Heart left ventricle (tissue), 16 donors: ENCODE data around the gene PRM2. TPM values are rescaled to one million over a fixed set of nuclear protein-coding genes. Genes with fewer than 3 reads are reported as not detected.

Experiments
- ATAC-seq, 4 donors: fragments of 200-7000 bp; cut with Tn5 transposase; one replicate each; pipeline ENCODE4 v1.9.1; 2020 to 2022; ENCODE audit warnings: moderate library complexity in 4 of 4, mild to moderate bottlenecking in 3 of 4, moderate number of reproducible peaks in 1 of 4
- DNase-seq, 5 donors: peaks; one replicate each; pipeline ENCODE4 v3.0.0-alpha.2; 2020
- H3K27ac ChIP-seq, 12 donors: fragments of 200-600 bp; sonication (generic) in 4 of 12; one replicate each; pipeline versions ENCODE4 v1.5.0 to v1.8.0; 2016 to 2022; ENCODE audit warnings: mild to moderate bottlenecking in 2 of 12
- H3K27me3 ChIP-seq, 9 donors: fragments of 200-600 bp; sonication (generic) in 2 of 9; one replicate each; pipeline versions ENCODE4 v1.5.1 to v1.8.0; 2016 to 2022; ENCODE audit warnings: mild to moderate bottlenecking in 3 of 9
- H3K36me3 ChIP-seq, 9 donors: fragments of 200-600 bp; sonication (generic) in 2 of 9; one replicate each; pipeline versions ENCODE4 v1.5.0 to v1.8.0; 2018 to 2022; ENCODE audit warnings: mild to moderate bottlenecking in 2 of 9
- H3K4me1 ChIP-seq, 12 donors: fragments of 200-600 bp; sonication (generic) in 4 of 12; one replicate each; pipeline versions ENCODE4 v1.5.0 to v1.8.0; 2016 to 2022; ENCODE audit warnings: mild to moderate bottlenecking in 3 of 12
- H3K4me3 ChIP-seq, 12 donors: fragments of 200-600 bp; sonication (generic) in 4 of 12; one replicate each; pipeline versions ENCODE4 v1.5.0 to v1.8.0; 2017 to 2022; ENCODE audit warnings: mild to moderate bottlenecking in 9 of 12, moderate library complexity in 4 of 12
- H3K9me3 ChIP-seq, 12 donors: fragments of 200-600 bp; sonication (generic) in 4 of 12; one replicate each; pipeline versions ENCODE4 v1.5.0 to v1.8.0; 2016 to 2022; ENCODE audit warnings: mild to moderate bottlenecking in 1 of 12
- POLR2A ChIP-seq, 2 donors: fragments of 450-650 bp; IDR thresholded peaks; one replicate each; pipeline ENCODE4 v1.6.1; 2017; ENCODE audit warnings: antibody characterized with exemption in 2 of 2, mild to moderate bottlenecking in 2 of 2, moderate library complexity in 2 of 2
- WGBS, 4 donors: extraction: QIAGEN DNeasy Blood & Tissue Kit in 2 of 4; methylation state at CpG; one replicate each; pipeline versions ENCODE4 v1.1.5 to v1.1.7; 2013 to 2018; 5-methylcytosine and 5-hydroxymethylcytosine counted together
- intact Hi-C, 10 donors: fragments of 100-400 bp; cut with DNase I; formaldehyde crosslinking; loops; one replicate each; pipeline versions ENCODE4 v1.11.1 to v1.14.2; 2022
- polyA plus RNA-seq, 2 donors: library from polyadenylated mRNA; stranded (reverse); fragments of 200-250 nt; gene quantifications; one replicate each; pipeline ENCODE4 v1.2.3, GENCODE V29; 2013
- total RNA-seq, 9 donors: library from RNA; depleted of rRNA in 2 of 9; stranded (reverse); fragments of >200 nt in 2 of 9; fragmentation: NEBNext Ultra II Directional in 3 of 9; extraction: Animal tissue kit (Norgen Biotek cat#: 25700) in 3 of 9; gene quantifications; one replicate each; pipeline versions ENCODE4 v1.1.0 to v1.2.4, GENCODE V29; 2016 to 2023
- TF ChIP-seq, protein P1 (sequence below), 12 donors: fragments of 200-600 bp; sonication (generic) in 4 of 12; IDR thresholded peaks; one replicate each; pipeline versions ENCODE4 v1.5.0 to v1.8.0; 2018 to 2022; ENCODE audit warnings: antibody characterized with exemption in 12 of 12, mild to moderate bottlenecking in 5 of 12
- donor health status: ischemic (EF 13 %, LVEDD 7.1; RV severe dilation, severe dysfunction).
- donor health status: healthy with polysubstance abuse.
- donor health status: DM: no; HTN: yes; CAD: no.
- donor health status: DM: no; HTN: no; CAD: no.
- donor health status: ischemic (EF 25% LVEDD 6.9; RV normal size, moderate dysfunction).
- donor health status: ischemic (EF 25% LVEDD 5.7; RV mildly dilated, moderate dysfunction).
- donor health status: healthy.
- donor health status: DM: yes; HTN: yes; CAD: no.
- donor health status: ischemic (EF 35%, LVEDD 5.7; RV mildly dilated, moderate dysfunction).
- donor health status: nonischemic (EF 11% LVEDD 7.7; RV severe dilation, severe dysfunction).
- donor health status: DM: yes; HTN: yes; CAD: no.
- donor health status: PGD.
- donor health status: ischemic (EF 29% LVEDD 5.4; RV normal size, mild dysfunction).
- donor health status: nonischemic (EF 23%, LVEDD 6.1; RV moderate dilation, normal function).

The PRM2 gene
- total and polyA plus RNA-seq, 11 donors, result not detected

DNA sequence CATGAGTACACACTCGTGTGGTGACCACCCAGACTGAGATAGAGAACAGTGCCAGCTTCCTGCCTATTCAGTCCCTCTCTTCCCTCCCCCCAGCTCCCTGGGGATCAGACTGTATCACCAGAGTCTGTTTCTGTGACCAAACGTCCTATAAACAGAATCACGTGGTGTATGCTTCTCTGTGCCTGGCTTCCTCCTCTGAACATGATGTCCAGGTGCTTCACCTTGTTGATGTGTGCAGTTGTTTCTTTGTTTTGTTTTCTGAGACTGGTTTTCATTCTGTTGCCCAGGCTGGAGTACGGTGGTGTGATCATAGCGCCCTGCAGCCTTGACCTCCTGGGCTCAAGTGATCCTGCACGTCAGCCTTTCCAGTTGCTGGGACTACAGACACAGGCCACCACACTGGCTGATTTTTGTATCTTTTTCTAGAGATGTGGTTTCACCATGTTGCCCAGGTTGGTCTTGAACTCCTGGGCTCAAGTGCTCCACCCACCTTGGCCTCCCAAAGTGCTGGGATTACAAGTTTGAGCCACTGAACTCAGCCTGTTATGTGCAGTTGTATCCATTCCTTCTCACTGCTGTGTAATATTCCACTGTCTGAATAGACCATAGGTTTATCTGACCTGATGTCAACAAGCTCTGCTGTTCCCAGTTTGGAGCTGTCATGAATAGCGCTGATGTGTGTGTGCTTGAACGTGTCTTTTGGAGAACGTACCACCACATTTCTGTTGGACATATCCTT, 33.8 kb upstream of the PRM2 start:
- intact Hi-C loops, result no loop called here
- DNase-seq, result no peak
- H3K4me1 ChIP-seq, result peaks cover 0 to 57% (median 0%) of the 10 kb centered on the region in 12 donors

DNA sequence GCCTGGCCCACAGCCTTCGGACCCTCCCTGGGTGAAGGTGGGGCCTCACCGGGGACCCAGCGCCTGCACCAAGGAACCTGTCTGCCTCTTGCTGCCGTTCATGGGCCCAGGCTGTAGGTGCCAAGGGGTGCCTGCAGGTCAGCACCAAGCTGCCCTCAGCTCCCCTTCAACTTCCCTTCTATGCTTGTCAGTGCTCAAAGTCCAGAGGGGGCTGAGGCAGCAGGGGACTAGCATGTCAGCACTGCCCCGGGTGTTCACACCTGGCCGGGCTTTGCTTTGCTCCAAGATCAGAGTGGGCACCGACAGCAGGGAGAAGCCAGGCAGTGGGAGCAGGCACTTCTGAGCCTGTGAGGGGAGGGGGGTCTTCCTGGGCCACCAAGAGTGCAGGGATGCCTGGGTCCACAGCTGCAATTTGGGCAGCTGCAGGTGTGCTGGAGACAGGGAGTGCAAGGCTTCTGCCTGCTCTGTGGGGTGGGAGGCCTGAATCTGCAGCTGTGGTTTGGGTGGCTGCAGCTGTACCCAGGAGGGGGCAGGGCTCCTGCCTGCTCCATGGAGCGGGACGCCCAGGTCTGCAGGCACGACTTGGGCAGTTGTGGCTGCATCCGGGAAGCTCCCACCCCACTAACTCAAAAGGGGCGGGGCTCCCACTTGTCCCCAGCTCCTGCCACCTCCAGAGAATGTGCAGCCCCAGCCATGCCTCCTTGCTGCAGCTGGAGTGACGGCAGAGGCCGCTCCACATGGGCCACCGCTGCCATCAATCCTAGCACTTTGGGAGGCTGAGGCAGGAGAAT, 32.4 kb upstream of the PRM2 start:
- peak in 1 of 4 donors; percentile 36 for ATAC-seq
- intact Hi-C loops, result no loop called here

More for the DNA sequence above, 33.8 kb upstream of the PRM2 start:
- no peaks in the 10 kb centered on the region for H3K9me3 ChIP-seq
- no peak overlapping the region for H3K4me3 ChIP-seq
- no peaks in the 10 kb centered on the region for H3K27me3 ChIP-seq
- H3K36me3 ChIP-seq, result no peaks in the 10 kb centered on the region
- no peak for TF ChIP-seq POLR2A (IDR thresholded peaks at IDR 0.05)
- TF ChIP-seq, protein P1, sequence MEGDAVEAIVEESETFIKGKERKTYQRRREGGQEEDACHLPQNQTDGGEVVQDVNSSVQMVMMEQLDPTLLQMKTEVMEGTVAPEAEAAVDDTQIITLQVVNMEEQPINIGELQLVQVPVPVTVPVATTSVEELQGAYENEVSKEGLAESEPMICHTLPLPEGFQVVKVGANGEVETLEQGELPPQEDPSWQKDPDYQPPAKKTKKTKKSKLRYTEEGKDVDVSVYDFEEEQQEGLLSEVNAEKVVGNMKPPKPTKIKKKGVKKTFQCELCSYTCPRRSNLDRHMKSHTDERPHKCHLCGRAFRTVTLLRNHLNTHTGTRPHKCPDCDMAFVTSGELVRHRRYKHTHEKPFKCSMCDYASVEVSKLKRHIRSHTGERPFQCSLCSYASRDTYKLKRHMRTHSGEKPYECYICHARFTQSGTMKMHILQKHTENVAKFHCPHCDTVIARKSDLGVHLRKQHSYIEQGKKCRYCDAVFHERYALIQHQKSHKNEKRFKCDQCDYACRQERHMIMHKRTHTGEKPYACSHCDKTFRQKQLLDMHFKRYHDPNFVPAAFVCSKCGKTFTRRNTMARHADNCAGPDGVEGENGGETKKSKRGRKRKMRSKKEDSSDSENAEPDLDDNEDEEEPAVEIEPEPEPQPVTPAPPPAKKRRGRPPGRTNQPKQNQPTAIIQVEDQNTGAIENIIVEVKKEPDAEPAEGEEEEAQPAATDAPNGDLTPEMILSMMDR (IDR thresholded peaks at IDR 0.05), result no peak
- 64 to 71% (median 67%) methylated on average over 9 of the region's 9 CpGs for WGBS, 4 donors
- peak overlapping the region in 1 of 12 donors; percentile 59 for H3K27ac ChIP-seq
- ATAC-seq, result peak in 2 of 4 donors; percentile 37 to 69

DNA sequence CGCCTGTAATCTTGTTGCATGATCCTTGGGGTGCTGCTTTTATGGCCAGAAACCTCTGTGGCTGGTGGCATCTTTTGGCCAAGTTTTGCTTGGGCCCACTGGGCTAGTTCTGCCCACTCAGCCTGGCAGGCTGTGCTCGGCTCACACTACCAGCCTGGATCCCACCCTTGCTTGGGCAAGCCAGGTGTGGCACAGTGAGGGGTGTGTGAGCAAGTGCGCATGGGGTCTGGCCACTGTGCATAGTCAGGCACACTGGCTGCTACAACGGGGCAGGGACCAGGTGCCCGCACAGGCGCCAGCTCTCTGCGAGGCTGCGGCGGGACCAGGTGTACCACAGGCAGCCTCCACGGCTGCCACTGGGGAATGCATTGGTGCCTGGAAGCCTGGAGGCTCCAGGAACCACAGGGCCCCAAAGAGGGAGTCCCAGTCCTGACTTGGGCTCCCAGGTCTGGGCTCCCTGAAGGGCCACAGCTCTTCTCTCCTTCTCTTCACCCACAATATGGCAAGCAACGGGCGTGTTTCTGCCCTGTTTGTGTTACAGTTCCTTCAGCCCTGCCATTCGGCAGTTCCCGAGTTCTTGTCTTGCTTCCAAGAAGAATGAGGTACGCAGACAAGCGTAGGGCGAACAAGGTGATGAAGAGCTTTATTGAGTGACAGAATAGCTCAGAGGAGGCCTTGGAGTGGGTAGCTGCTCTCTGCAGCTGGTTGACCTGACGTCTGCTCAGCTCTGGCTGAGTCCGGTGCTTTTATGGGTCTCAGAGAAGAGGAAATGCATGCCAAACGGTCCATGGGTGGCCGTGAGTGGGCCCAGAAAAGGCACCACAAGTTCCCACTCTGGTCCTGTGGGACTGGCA, 31.6 kb upstream of the PRM2 start:
- DNase-seq, result no peak
- Histone ChIP-seq H3K36me3 (no peaks in the 10 kb centered on the region), H3K27me3 (no peaks in the 10 kb centered on the region), H3K4me1 (peaks cover 0 to 52% (median 0%) of the 10 kb centered on the region in 12 donors), H3K4me3 (no peak overlapping the region), H3K9me3 (peaks cover 0 to 4% (median 0%) of the 10 kb centered on the region in 12 donors), H3K27ac (no peak overlapping the region)
- peak in 2 of 4 donors; percentile 60 to 63 for ATAC-seq
- no peak for TF ChIP-seq POLR2A (IDR thresholded peaks at IDR 0.05)
- TF ChIP-seq, protein P1 (IDR thresholded peaks at IDR 0.05), result no peak
- 81 to 91% (median 86%) methylated on average over 14 to 21 of the region's 21 CpGs for WGBS, 4 donors
- intact Hi-C loops, result no loop called here

More for the DNA sequence above, 32.4 kb upstream of the PRM2 start:
- no peaks in the 10 kb centered on the region for H3K27me3 ChIP-seq
- no peaks in the 10 kb centered on the region for H3K36me3 ChIP-seq
- H3K9me3 ChIP-seq, result peaks cover 0 to 2% (median 0%) of the 10 kb centered on the region in 12 donors
- WGBS, 4 donors, result 68 to 74% (median 72%) methylated on average over 10 to 15 of the region's 15 CpGs
- H3K4me1 ChIP-seq, result peaks cover 0 to 57% (median 0%) of the 10 kb centered on the region in 12 donors
- DNase-seq, result no peak
- TF ChIP-seq, protein P1 (IDR thresholded peaks at IDR 0.05), result no peak
- no peak for TF ChIP-seq POLR2A (IDR thresholded peaks at IDR 0.05)
- H3K27ac ChIP-seq, result no peak overlapping the region
- no peak overlapping the region for H3K4me3 ChIP-seq
